ENCODE data around the gene GRK2. TPM values are rescaled to one million over a fixed set of nuclear protein-coding genes. Genes with fewer than 3 reads are reported as not detected.

The GRK2 gene
- total RNA-seq, 2 donors from 2014 or later, result 27.4 to 36.3 TPM

DNA sequence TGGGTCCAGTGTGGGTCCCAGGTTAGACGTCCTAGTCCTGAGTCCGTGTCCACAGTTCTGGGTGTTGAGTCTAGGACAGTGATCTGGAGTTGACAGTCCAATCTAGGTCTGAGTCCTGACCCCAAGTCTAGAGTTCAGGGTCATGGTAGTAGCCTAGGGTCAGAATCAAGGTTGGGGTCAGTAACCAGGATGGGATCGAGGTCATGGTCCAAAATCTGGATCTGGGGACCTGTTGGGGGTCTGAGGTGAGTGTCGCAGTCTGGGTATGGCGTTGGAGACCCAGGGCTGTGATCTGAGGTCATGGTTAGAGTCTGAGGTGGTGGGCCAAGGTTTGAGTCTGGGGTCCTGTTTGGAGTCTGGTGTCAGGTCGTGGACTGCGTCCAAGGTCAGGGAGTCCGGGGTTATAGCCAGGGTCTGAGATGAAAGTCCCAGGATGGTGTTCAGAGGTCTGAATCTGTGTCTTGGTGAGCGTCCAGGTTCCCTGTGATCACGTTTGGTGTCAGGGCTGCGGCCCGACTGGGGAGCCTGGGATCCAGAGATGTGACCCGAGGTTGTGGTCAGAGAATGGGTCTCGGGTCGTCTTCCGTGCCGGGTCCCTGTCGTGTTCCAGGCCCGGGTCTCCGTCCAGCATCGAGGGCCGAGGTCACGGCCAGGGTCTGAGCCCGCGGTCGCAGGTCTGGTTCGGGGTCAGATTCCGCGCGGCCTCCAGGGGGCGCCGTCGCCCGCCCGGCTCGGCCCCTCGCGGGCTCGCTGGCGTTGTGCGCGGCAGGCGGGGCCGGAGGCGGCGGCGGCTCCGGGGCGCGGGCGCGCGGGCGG, 432 bp upstream of the GRK2 start:
- H3K27me3 ChIP-seq, result no peaks in the 10 kb centered on the region
- DNase-seq (peak; percentile 72 to 83 (median 79)), ATAC-seq (peak; percentile 82)
- 9 to 46% methylated on average over 8 to 51 of the region's 54 CpGs for WGBS, 2 donors
- H3K4me3 ChIP-seq, result no peak overlapping the region
- no peaks in the 10 kb centered on the region for H3K36me3 ChIP-seq (replicated peaks in 1 of 2; ENCODE audit: insufficient read depth in 1 of 2, low read depth in 2 of 2)
- no peaks in the 10 kb centered on the region for H3K9me3 ChIP-seq
- peak overlapping the region; percentile 56 to 67 (median 58) for H3K27ac ChIP-seq
- TF ChIP-seq CTCF (IDR thresholded peaks at IDR 0.05), result peak; percentile 50 to 95 (median 75)
- TF ChIP-seq POLR2A (IDR thresholded peaks at IDR 0.05), result no peak
- peaks cover 60% of the 10 kb centered on the region for H3K4me1 ChIP-seq
- intact Hi-C loops (cut with DNase I), result no loop called here

GRCh38 chr11:67267188-67268080, 1.2 kb downstream of the GRK2 start:
- DNase-seq (peak; percentile 62 to 76 (median 68)), ATAC-seq (no peak)
- 9 to 14% methylated on average over 19 to 30 of the region's 30 CpGs for WGBS, 2 donors
- no peaks in the 10 kb centered on the region for H3K36me3 ChIP-seq (replicated peaks in 1 of 2; ENCODE audit: insufficient read depth in 1 of 2, low read depth in 2 of 2)
- intact Hi-C loops (cut with DNase I), result no loop called here
- peak overlapping the region; percentile 68 to 73 for H3K4me3 ChIP-seq
- no peaks in the 10 kb centered on the region for H3K27me3 ChIP-seq
- peak in 1 of 3 donors; percentile 11 for TF ChIP-seq POLR2A (IDR thresholded peaks at IDR 0.05)
- no peak for TF ChIP-seq CTCF (IDR thresholded peaks at IDR 0.05)
- no peaks in the 10 kb centered on the region for H3K9me3 ChIP-seq
- peaks cover 66% of the 10 kb centered on the region for H3K4me1 ChIP-seq
- peak overlapping the region; percentile 37 to 84 (median 80) for H3K27ac ChIP-seq

GRCh38 chr11:67268081-67268961, 2.0 kb downstream of the GRK2 start:
- no peaks in the 10 kb centered on the region for H3K36me3 ChIP-seq (replicated peaks in 1 of 2; ENCODE audit: insufficient read depth in 1 of 2, low read depth in 2 of 2)
- H3K4me1 ChIP-seq, result peaks cover 67% of the 10 kb centered on the region
- DNase-seq, result peak in 1 of 4 donors; percentile 55
- no peak overlapping the region for H3K4me3 ChIP-seq
- intact Hi-C loops (cut with DNase I), result no loop called here
- 63 to 76% methylated on average over 21 of the region's 21 CpGs for WGBS, 2 donors
- H3K27me3 ChIP-seq, result no peaks in the 10 kb centered on the region
- peak overlapping the region in 3 of 4 donors; percentile 77 to 84 (median 83) for H3K27ac ChIP-seq
- H3K9me3 ChIP-seq, result no peaks in the 10 kb centered on the region
- ATAC-seq, result no peak
- no peak for TF ChIP-seq POLR2A (IDR thresholded peaks at IDR 0.05)
- no peak for TF ChIP-seq CTCF (IDR thresholded peaks at IDR 0.05)

DNA sequence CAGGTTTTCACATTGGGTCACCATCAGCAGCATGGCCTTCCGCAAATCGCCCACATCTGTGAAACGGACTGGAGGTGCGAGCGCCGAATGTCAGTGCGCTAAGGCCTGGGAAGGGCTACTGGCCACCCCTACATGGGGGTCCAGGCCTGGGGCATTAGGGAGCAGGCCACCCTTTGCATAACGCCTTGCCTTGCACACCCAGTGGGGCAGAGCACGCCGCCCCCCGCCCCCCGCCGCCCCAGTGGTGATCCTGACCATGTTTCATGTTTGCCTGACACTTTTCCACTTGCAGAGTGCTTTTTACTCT, 2.6 kb downstream of the GRK2 start:
- Histone ChIP-seq H3K4me1 (peaks cover 72% of the 10 kb centered on the region), H3K4me3 (no peak overlapping the region), H3K27me3 (no peaks in the 10 kb centered on the region), H3K27ac (peak overlapping the region in 3 of 4 donors; percentile 75 to 84 (median 83)), H3K9me3 (no peaks in the 10 kb centered on the region), H3K36me3 (replicated peaks in 1 of 2; ENCODE audit: insufficient read depth in 1 of 2, low read depth in 2 of 2) (no peaks in the 10 kb centered on the region)
- intact Hi-C loops (cut with DNase I), result no loop called here
- TF ChIP-seq POLR2A (IDR thresholded peaks at IDR 0.05), result no peak
- no peak for TF ChIP-seq CTCF (IDR thresholded peaks at IDR 0.05)
- ATAC-seq (no peak), DNase-seq (peak in 1 of 4 donors; percentile 9)
- 73 to 89% methylated on average over 9 to 11 of the region's 13 CpGs for WGBS, 2 donors

Data from body of pancreas (tissue), 4 donors.